Breast epithelium (tissue), 3 donors: ENCODE data around the gene CNTN1.

ENCODE experiments used
- POLR2A ChIP-seq: fragments of 450-650 bp; IDR thresholded peaks from one replicate; pipeline ENCODE4 v1.6.1; 2016; ENCODE audit warnings: antibody characterized with exemption, mild to moderate bottlenecking, moderate library complexity
- POLR2AphosphoS5 ChIP-seq, 3 donors: sonication (generic); formaldehyde crosslinking; IDR thresholded peaks; one replicate each; pipeline ENCODE4 v1.6.1; 2017; ENCODE audit warnings: antibody characterized with exemption in 3 of 3
- TF ChIP-seq, protein P1 (sequence below), 3 donors: fragments of 450-650 bp; IDR thresholded peaks; one replicate each; pipeline ENCODE4 v1.5.1; 2016 to 2017; ENCODE audit warnings: antibody characterized with exemption in 3 of 3, mild to moderate bottlenecking in 3 of 3, moderate library complexity in 3 of 3

DNA sequence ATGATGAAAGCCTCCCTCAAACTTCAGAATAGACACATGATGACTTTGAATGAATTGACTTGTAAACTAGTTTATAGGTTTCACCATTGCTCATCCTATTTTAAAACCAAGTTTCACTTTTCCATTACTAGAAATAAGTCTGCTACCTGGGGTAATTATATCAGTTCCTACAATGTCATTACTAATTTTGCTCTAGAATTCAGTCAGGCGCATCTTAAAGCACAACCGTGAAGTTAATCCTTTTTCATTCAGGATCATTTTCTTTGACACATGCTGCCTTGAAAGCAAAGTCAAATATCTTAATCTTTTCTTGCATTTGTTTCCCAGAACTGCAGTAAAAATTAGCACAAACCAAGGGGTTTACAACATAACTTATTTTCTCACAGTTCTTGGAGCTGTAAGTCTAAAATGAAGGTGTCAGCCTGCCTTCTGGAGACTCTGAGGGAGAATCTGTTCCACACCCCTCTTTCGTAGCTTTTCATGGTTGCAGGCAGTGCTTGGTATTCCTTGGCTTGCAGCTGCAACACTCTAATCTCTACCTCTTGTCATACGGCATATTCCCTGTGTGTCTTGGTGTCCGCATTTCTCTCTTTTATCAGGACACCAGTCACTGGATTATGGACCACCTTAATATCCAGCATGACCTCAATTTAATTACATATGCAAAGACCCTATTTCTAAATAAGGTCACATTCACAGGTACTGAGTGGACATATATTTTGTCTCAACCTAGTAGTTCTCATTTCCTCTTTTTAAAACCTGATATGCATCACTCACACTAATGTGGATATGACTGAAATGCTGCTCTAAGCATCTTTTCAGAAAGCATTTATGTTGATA, 381.6 kb downstream of the CNTN1 start:
- TF ChIP-seq POLR2A = no peak
- TF ChIP-seq, protein P1, sequence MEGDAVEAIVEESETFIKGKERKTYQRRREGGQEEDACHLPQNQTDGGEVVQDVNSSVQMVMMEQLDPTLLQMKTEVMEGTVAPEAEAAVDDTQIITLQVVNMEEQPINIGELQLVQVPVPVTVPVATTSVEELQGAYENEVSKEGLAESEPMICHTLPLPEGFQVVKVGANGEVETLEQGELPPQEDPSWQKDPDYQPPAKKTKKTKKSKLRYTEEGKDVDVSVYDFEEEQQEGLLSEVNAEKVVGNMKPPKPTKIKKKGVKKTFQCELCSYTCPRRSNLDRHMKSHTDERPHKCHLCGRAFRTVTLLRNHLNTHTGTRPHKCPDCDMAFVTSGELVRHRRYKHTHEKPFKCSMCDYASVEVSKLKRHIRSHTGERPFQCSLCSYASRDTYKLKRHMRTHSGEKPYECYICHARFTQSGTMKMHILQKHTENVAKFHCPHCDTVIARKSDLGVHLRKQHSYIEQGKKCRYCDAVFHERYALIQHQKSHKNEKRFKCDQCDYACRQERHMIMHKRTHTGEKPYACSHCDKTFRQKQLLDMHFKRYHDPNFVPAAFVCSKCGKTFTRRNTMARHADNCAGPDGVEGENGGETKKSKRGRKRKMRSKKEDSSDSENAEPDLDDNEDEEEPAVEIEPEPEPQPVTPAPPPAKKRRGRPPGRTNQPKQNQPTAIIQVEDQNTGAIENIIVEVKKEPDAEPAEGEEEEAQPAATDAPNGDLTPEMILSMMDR (IDR thresholded peaks at IDR 0.05) = no peak
- no peak for TF ChIP-seq POLR2AphosphoS5 (IDR thresholded peaks at IDR 0.05)
